GM12801 (cell line): Measurements from ENCODE around the gene ASAP2.

Source experiments
- TF ChIP-seq, protein P1 (sequence below): IDR thresholded peaks from one replicate; pipeline ENCODE4 v1.5.1; 2011; ENCODE audit warnings: control low read depth; ENCODE audit not compliant: insufficient read length; ENCODE audit errors: extremely low read depth

The ASAP2 gene

GRCh38 chr2:9373476-9373875, 166.9 kb downstream of the ASAP2 start:
- TF ChIP-seq, protein P1, sequence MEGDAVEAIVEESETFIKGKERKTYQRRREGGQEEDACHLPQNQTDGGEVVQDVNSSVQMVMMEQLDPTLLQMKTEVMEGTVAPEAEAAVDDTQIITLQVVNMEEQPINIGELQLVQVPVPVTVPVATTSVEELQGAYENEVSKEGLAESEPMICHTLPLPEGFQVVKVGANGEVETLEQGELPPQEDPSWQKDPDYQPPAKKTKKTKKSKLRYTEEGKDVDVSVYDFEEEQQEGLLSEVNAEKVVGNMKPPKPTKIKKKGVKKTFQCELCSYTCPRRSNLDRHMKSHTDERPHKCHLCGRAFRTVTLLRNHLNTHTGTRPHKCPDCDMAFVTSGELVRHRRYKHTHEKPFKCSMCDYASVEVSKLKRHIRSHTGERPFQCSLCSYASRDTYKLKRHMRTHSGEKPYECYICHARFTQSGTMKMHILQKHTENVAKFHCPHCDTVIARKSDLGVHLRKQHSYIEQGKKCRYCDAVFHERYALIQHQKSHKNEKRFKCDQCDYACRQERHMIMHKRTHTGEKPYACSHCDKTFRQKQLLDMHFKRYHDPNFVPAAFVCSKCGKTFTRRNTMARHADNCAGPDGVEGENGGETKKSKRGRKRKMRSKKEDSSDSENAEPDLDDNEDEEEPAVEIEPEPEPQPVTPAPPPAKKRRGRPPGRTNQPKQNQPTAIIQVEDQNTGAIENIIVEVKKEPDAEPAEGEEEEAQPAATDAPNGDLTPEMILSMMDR: no peak

- TF ChIP-seq, protein P1: no peak
These were observed 167.6 kb downstream of the ASAP2 start for GRCh38 chr2:9374071-9374730.

GRCh38 chr2:9375857-9376428, 169.3 kb downstream of the ASAP2 start:
- TF ChIP-seq, protein P1: no peak

- TF ChIP-seq, protein P1: no peak
These were observed 171.0 kb downstream of the ASAP2 start for GRCh38 chr2:9377461-9378097.

GRCh38 chr2:9378433-9379390, 172.1 kb downstream of the ASAP2 start:
- TF ChIP-seq, protein P1: no peak

GRCh38 chr2:9379391-9379755, 172.8 kb downstream of the ASAP2 start:
- TF ChIP-seq, protein P1: no peak
